ENCODE results near the gene PACS2. TPM values are rescaled to one million over a fixed set of nuclear protein-coding genes. Genes with fewer than 3 reads are reported as not detected.

The PACS2 gene
- total RNA-seq, 1 donor from 2014 or later: 66.8 TPM

DNA sequence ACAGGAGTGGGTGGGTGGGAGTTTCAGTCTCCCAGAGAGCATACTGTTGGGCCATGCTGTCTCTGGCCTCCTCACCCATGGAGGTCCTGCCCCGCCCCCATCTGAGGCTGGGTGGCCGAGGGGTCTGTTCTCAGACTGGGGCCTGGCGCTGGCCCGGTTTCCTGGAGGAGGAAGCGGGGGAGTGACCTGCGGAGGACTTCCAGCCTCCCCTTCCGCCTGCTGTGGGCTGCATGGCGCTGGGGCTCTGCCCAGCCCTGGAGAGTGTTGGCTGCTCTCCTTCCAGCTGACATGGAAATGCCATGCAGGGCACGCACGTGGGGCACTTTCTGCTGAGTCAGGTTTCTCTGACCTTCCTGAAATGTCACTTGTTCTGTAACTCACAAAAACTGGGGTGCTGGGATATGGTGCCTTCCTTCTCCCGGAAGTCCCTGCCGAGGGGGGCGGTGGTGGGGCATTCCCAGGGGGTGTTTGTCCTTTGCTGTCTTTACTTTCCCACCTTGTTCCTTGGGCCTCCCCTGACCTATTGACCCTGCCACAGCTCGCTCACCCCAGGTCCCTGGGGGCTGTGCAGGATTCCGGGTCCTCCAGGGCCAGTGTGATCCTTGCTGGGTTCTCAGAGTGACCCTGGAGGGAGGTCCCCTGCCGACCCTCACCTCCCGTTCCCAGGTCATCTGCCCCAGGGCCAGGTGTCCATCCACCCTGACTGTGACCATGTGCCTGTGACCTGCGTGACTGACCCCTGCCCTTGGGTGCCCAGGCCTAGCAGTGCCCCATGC, 23.6 kb downstream of the PACS2 start:
- DNase-seq: peak; percentile 81
- intact Hi-C loops (cut with DNase I): no loop called here
- ATAC-seq (ENCODE audit: poor library complexity): peak; percentile 69

DNA sequence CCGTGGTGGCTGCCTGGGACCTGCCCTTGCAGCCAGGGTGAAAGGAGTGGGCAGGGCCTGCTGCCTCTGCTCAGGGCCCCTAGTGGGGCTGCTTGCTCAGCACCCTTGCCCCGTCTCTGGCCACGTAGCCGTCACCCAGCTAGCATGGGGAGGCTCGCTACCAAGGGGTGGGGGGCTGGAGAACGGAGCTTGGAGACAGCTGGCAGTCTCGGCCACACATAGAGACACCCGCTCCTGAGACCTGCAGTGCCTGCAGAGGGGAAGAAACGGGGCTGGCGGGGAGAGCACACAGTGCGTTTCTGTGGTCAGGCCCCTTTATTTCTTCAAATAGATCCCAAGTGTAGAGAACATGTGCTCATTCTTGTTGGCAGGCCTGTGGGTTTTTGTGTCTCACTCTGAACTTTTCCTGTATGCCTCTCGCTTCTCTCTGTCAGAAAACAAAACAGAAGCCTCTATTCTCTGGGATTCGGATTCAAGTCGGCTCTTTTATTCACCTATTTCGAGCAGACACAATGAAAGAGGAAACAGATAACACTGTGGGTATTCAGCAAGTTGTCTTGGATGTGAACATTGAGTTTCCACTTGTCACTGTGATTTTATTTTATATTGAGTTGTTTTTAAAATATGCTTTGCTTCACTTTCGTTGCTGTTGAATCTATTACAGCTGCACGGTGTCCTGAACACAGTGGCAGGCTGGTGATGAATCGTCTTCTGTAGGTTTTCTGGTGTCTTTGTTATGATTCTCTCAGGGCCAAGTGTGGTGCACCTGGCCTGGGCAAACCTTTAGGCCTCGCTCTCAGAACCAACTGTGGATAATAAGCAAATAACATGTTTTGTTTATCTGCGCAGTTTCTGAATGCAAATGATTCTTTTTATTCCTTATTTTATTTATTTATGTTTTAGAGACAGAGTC, 26.5 kb downstream of the PACS2 start:
- peak; percentile 30 for ATAC-seq (ENCODE audit: poor library complexity)

DNA sequence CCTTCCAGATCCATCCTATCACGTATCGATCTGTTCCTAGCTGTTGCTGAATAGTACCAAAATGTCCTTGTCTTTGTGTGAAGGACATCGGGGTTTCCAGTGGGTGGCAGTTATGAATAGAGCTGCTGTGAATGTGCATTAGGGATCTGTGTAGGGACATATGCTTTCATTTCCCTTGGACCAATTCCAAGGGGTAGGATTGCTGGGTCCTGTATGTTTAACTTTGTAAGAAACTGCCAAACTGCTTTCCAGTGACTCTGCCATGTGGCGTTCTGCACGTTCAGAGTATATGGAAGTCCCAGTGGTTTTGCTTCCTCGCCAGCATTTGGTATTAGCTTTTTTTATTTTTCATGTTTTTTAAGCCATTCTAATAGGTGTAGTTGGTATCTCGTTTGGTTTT, 28.6 kb downstream of the PACS2 start:
- ATAC-seq (ENCODE audit: poor library complexity): no peak
- intact Hi-C loops (cut with DNase I): no loop called here
- DNase-seq: no peak

More for the DNA sequence above, 26.5 kb downstream of the PACS2 start:
- peak; percentile 40 for DNase-seq
- intact Hi-C loops (cut with DNase I): no loop called here

DNA sequence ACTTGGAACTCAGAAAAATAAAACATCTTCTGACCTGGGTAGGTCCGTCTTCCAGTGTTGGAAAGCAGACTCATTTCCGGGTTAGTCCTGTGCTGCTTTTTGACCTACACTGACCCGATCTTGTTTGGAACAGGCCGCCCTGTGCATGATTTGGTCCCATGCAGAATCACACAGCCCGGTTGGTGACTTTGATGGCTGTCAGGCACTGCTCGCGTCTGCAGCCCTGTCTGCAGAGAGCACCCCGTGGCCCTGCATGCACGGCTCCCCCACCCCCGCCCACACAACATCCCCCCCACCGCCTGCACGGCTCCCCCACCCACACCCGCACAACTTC, 31.6 kb downstream of the PACS2 start:
- intact Hi-C loops (cut with DNase I): no loop called here
- ATAC-seq (ENCODE audit: poor library complexity): peak; percentile 40
- no peak for DNase-seq

DNA sequence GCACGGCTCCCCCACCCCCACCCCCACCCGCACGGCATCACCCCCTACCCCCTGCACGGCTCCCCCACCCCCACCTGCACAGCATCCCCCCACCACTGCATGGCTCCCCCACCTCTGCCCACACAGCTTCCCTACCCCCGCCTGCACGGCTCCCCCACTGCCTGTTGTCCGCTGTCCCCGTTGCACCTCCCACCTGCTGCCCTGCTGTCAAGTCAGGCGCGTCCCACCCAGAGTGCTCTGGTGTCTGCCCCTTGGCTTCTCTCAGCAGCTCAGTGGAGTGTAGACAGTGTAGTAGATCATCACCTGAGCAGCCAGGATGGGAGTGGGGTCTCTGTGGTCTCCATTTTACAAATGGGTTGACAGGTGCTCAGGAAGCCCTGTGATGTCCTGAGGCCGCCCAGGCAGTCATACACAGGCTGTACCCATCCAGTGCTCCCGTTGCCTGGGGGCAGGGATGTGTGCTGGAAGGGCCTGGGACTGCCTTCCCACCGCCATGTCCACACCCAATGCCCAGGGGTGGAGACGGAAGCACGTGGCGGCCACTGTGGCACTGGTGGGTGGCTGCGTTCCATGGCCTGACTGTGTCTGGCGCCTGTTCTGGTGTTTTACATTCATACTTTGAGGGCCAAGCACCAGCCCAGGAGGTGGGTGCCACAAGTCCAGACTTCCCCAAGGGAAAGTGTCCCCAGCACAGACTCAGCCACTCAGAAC, 32.5 kb downstream of the PACS2 start:
- intact Hi-C loops (cut with DNase I): no loop called here
- ATAC-seq (ENCODE audit: poor library complexity): no peak
- no peak for DNase-seq

DNA sequence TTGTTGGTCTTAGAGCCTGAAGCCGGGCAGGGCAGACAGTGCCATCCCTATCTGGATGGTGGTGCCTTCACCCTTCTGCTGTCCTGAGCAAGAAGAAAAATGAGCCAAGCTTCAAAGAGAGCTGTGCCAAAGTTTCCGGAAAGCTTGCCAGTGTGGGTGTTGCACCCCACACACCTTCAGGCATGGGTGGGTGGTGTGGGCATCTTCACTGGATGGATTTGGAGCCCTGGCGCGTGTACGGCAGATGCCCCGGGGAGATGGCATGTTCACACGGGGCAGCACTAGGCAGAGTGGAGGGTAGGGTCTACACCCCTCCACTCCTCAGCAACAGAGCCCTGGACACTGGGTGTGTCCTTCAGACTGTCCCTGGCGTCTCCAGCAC, 33.0 kb downstream of the PACS2 start:
- ATAC-seq (ENCODE audit: poor library complexity) (no peak), DNase-seq (no peak)
- intact Hi-C loops (cut with DNase I): no loop called here

DNA sequence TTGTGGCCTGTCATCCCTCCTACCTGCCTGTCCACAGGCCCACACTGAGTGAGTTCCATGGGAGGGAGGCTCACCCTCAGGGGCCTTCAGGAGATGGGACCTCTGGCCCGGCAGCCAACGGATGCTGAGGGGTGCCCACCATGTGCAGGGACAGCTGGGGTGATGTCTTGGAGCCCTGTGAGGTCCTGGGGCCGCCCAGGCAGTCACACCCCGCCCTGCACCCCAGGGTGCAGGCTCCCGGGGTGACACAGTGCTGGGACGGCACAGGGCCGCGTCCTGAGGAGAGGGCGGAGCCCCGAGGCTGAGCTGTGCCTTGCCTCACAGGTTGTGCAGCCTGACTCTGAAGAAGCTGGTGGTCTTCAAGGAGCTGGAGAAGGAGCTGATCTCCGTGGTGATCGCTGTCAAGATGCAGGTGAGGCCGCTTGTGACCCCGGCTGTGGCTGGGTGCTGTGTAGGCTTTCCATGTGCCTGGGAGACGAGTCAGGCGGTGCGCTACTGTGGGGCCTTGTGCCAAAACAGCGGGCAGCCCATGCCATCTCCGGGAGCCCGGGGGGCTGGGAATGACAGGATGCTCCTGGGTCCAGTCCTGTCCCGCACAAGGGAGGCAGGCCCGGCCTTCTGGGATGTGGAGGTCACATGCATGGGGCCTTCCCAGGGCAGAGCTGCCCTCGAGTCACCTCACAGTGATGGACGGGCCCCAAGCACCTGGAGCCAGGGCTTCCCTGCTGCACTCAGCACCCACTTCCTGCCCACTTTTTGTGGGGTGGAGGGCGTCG, 33.8 kb downstream of the PACS2 start:
- intact Hi-C loops (cut with DNase I): no loop called here
- ATAC-seq (ENCODE audit: poor library complexity): no peak
- no peak for DNase-seq

DNA sequence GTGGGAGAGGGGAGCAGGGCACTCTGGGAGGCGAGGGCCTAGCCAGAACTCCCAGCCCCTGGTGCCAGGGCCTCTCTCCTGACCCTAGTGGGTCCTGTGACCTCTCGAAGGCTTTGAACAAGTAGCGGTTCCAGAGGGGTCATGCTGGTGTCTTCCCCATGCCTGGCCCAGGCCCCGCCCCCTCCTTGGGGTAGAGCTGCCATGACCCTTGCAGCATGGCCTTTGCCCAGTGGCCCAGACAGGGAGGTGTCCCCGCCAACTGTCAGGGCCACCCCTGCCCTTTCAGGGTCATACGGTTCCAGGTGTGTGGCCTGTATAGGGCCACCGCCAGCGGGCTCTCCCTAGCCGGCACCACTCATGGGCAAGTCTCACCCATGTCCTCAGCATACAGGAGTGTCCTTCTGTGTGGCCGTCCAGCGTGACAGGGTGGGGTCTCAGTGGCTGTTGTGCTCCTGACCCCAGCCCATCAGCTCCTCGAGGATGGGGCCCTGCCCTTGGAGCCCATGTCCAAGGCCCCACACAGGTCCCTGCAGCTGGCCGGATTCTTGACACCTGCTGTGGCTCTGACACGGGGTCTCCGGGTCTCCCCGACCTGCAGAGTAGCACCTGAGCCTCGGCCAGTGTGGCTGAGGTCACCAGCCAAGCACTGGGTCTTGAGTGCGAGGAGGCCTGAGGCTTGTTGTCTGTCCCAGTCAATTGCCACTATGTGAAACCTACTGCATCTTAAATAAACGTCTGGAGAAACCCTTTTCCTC, 34.6 kb downstream of the PACS2 start:
- intact Hi-C loops (cut with DNase I): no loop called here
- ATAC-seq (ENCODE audit: poor library complexity) (no peak), DNase-seq (no peak)

DNA sequence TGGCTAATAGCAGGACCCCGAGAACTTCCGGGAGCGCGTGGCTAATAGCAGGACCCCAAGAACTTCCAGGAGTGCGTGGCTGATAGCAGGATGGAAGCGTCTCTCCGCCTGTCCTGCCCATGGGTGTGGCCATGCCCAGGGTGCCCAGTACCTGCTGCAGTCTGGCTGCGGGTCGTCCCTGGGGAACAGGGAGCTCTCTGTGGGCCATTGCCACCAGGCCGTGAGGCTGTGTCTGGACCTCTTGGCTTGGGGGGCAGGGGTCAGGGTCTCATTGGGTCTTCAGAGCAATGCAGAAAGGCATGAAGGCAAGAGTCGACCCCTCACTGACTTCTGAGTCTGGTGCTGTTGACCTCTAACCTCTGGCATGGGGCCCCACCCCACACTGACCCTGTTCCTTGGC, 35.4 kb downstream of the PACS2 start:
- intact Hi-C loops (cut with DNase I): loop anchor here (5.0 to 10.0 kb wide), 2 partner anchors 148 to 255 kb away; no protein-coding TSS in a partner anchor
- no peak for ATAC-seq (ENCODE audit: poor library complexity)
- no peak for DNase-seq

DNA sequence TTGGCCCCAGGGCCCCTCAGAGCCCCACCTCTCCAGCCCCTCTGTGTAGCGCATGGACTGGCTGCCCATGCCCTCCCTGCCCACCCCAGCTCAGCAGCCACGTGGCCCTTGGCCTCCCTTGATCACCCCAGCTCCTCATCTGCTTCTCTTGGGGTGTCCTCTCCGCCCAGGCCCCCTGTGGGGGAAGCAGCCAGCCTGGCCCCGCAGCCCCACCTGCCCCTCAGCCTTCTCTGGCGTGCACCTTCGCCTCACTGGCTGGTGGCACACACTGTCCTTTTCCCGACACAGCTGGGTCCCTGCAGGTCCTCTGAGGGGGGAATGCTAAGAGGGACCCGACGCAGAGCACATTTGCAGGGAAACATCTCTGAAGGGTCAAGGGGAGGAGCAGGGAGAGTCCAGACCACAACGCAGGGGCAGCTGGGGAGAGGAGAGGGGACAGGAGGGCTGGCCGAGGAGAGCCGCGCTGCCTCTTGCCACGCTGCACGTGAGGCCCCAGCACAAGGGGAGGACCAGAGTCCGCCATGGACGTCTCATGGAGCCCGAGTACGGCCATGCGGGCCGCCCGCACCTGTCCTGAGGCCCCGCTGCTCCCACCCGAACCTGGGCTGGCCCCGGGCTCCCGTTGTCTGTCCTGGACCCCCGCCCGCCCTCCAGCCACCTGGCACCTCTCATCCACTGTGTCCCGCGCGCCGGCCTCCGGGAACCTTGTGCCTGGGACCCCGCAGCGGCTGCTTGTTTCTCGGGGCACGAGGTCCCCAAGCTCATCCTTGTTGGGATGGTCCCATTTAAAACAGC, 36.1 kb downstream of the PACS2 start:
- ATAC-seq (ENCODE audit: poor library complexity): no peak
- no peak for DNase-seq

DNA sequence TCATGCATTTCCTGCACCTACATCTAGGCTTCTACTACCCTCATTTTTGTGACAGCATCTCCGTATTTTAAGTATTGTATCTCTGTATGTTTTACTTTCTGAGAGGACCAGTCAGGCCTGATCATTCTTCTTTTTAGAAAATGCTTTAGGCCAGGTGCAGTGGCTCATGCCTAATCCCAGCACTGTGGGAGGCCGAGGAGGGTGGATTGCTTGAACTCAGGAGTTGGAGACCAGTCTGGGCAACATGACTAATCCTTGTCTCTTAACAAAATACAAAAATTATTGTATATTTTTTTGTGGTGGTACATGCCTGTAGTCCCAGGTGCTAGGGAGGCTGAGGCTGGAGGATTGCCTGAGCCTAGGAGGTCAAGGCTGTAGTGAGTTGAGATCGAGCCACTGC, 36.9 kb downstream of the PACS2 start:
- intact Hi-C loops (cut with DNase I): loop anchor here (5.0 to 10.0 kb wide), 2 partner anchors 149 to 257 kb away; no protein-coding TSS in a partner anchor
- ATAC-seq (ENCODE audit: poor library complexity) (no peak), DNase-seq (no peak)

More for the DNA sequence above, 36.1 kb downstream of the PACS2 start:
- intact Hi-C loops (cut with DNase I): loop anchor here (5.0 to 10.0 kb wide), 2 partner anchors 148 to 256 kb away; no protein-coding TSS in a partner anchor

DNA sequence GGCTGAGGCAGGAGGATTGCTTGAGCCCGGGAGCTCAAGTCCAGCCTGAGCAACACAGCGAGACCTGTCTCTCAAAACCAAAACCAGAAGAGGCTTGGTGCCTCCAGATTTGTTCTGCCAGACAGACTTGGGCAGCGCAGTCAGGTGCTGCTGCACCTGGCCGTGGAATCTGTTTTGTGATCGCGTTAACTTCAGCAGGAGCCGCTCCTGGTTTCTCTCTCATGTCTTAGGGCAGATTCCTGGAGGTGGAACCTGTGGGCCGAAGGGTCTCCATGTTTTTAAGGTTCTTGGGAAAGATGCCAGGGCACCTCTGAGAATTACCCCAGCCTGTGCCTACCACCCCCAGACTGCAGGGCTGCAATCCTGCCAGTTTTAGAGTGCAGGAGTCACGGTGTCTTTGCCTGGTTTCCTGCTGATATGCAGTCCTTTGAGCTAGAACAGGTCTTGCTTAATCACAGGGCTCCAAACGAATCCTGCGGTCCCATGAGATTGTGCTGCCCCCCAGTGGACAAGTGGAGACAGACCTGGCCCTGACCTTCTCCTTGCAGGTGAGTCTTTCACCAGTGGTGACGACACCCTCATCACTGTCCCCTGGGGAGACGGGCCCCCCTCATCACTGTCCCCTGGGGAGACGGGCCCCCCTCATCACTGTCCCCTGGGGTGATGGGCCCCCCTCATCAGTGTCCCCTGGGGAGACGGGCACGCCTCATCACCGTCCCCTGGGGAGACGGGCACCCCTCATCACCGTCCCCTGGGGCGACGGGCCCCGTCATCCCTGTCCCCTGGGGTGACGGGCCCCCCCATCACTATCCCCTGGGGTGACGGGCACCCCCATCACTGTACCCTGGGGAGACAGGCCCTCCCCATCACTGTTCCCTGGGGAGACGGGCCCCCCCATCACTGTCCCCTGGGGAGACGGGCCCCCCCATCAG, 37.6 kb downstream of the PACS2 start:
- ATAC-seq (ENCODE audit: poor library complexity) (peak; percentile 92), DNase-seq (peak; percentile 82)
- intact Hi-C loops (cut with DNase I): loop anchor here (5.0 to 10.0 kb wide), 2 partner anchors 150 to 257 kb away; no protein-coding TSS in a partner anchor

DNA sequence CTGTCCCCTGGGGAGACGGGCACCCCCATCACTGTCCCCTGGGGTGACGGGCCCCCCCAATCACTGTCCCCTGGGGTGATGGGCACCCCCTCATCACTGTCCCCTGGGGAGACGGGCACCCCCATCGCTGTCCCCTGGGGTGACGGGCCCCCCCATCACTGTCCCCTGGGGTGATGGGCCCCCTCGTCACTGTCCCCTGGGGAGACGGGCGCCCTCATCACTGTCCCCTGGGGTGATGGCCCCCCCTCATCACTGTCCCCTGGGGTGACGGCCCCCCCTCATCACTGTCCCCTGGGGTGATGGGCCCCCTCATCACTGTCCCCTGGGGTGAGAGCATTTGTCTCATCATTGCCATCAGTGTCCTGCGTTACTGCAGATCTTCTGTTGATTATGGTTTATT, 38.6 kb downstream of the PACS2 start:
- DNase-seq (no peak), ATAC-seq (ENCODE audit: poor library complexity) (no peak)
- intact Hi-C loops (cut with DNase I): loop anchor here (5.0 to 10.0 kb wide), 2 partner anchors 151 to 258 kb away; no protein-coding TSS in a partner anchor

DNA sequence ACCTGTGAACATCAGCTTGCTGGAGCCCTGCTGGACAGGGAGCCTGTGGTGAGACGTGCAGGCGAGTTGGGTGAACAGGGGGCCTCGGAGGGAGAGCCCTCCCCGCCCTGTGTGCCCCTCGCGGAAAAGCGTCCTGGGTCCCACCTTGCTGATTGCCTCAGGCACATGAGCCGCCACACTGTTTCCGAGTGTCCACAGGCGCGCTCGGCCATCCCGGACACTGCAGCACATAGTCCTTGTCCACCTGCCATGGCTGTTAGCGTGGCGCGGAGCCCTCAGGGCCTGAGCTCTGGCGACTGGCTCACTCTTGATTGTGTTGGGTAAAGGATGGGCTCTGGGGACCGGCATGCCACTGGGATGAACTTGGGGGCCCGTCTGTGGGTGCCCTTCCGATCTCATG, 40.0 kb downstream of the PACS2 start:
- no peak for DNase-seq
- intact Hi-C loops (cut with DNase I): loop anchor here (5.0 to 10.0 kb wide), 2 partner anchors 152 to 260 kb away; no protein-coding TSS in a partner anchor
- ATAC-seq (ENCODE audit: poor library complexity): no peak

DNA sequence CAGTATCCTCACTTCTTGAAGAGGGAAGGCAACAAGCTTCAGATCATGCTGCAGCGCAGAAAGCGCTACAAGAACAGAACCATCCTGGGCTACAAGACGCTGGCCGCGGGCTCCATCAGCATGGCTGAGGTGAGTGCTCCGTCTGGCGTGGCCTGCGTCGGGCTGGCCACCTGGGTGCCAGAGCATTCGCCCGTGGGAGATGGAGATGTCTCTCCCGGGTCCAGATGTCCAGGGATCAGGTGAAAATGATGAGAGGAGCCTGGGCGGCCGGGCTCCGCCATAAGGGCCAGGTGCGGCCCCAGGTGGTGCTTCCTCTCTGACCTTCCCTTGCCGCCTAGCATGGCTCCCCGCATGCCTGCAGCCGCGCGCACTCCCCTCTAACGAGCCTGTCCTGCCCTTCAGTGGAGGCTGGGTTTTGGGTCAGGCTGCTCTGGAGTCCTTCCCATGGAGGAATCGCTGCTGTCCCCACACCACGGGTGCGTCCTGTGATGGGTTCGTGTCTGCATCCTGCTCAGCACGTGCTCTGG, 40.6 kb downstream of the PACS2 start:
- ATAC-seq (ENCODE audit: poor library complexity) (no peak), DNase-seq (no peak)
- intact Hi-C loops (cut with DNase I): loop anchor here (10.0 kb wide), 1 partner anchor 260 kb away; no protein-coding TSS in a partner anchor
